GM20000 (cell line): ENCODE data around the gene AK2.
"Not testable (repeated sequence)": the region's sequence is repeated elsewhere in the genome, so short reads cannot be mapped to it uniquely, and the experiment has no call there.

ENCODE experiments used
- DNase-seq: peaks from one replicate; pipeline ENCODE4 v3.0.0; 2012; ENCODE audit warnings: low spot score
- CTCF ChIP-seq: IDR thresholded peaks from 2 replicates; pipeline ENCODE4 v1.5.1; 2012; ENCODE audit warnings: mild to moderate bottlenecking, control low read depth; ENCODE audit errors: extremely low read depth, missing control alignments

The AK2 gene

GRCh38 chr1:33080373-33080772 lies 43.7 kb upstream of the AK2 start:
- TF ChIP-seq CTCF: no peak
- no peak for DNase-seq

- DNase-seq: no peak
- no peak for TF ChIP-seq CTCF
These were observed 41.4 kb upstream of the AK2 start for GRCh38 chr1:33078030-33078591.

- TF ChIP-seq CTCF: no peak
- no peak for DNase-seq
These were observed 37.7 kb upstream of the AK2 start for GRCh38 chr1:33074193-33074945.

- TF ChIP-seq CTCF: no peak
- DNase-seq: no peak
These were observed 36.0 kb upstream of the AK2 start for GRCh38 chr1:33072707-33073106.

- TF ChIP-seq CTCF: no peak
These were observed 33.9 kb upstream of the AK2 start for GRCh38 chr1:33070628-33071027.

GRCh38 chr1:33068108-33068507 lies 31.4 kb upstream of the AK2 start:
- not testable (repeated sequence) for DNase-seq

More at GRCh38 chr1:33070628-33071027, 33.9 kb upstream of the AK2 start:
- no peak for DNase-seq

- not testable (repeated sequence) for DNase-seq
These were observed 29.8 kb upstream of the AK2 start for GRCh38 chr1:33066477-33066876.

- TF ChIP-seq CTCF: no peak
- DNase-seq: no peak
These were observed 28.6 kb upstream of the AK2 start for GRCh38 chr1:33065301-33065700.

GRCh38 chr1:33064284-33064683 lies 27.6 kb upstream of the AK2 start:
- not testable (repeated sequence) for DNase-seq
